ENCODE results near the gene PLEKHO1.

PLEKHO1 gene

DNA sequence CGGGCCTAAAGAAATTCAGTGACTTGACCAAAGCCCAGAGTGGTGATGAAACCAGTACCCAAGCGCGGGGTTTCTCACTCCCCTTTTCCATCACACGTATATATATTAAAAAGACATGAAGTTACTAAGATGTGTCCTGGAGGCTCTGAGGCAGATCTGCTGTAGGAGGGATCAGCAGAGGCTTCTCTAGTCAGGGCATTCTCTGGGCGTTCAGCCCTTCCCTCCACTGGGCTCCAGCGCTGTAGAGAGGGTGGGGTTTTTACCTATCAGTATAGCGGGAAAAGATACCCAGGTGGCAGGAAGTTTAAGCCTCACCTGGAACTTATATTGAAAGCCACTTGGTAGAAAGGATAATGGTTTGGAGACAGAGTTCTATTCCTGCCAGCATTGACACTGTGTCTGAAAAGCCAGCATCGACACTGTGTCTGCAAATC is 862 bp upstream of the PLEKHO1 start:
- DNase-seq (ENCODE audit: low read depth in 2 of 3, low spot score in 2 of 3) = no peak

DNA sequence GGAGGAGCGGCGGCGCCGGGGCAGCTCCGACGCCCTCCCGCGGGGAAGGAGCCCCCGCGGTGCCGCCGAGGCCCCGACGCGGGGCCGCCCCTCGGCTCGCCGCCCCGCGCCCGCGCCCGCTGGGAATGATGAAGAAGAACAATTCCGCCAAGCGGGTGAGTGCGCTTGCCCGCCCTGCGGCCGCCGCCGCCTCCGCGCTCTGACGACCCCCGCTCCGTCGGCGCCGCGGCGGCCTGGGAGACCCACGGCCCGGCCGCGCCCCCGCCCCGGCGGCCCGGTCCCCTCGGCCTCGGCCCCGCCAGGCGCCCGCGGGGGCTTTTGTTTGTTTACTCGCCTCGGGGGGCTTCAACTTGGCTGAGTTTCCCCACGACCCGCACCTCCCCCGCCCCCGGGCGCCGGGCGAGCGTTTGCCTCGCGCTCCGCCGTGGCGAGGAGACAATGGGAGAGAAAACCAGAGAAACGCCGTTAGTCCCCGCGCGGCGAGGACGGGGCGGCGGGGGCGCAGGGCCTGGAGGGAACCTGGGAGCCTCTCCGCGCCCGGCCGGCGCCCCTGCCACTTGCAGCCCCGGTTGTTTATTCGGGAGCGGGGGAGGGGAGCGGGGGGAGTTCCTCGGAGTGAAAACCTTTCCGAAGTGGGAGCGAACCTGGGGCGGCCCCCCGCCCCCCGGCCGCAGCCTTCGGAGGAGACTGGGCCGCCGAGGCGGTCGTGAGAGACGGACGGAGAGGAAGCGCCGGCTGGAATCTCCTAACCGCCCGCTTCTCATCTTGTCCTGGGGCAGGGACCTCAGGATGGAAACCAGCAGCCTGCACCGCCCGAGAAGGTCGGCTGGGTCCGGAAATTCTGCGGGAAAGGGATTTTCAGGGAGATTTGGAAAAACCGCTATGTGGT is 661 bp downstream of the PLEKHO1 start:
- no peak for DNase-seq (ENCODE audit: low read depth in 2 of 3, low spot score in 2 of 3)

DNA sequence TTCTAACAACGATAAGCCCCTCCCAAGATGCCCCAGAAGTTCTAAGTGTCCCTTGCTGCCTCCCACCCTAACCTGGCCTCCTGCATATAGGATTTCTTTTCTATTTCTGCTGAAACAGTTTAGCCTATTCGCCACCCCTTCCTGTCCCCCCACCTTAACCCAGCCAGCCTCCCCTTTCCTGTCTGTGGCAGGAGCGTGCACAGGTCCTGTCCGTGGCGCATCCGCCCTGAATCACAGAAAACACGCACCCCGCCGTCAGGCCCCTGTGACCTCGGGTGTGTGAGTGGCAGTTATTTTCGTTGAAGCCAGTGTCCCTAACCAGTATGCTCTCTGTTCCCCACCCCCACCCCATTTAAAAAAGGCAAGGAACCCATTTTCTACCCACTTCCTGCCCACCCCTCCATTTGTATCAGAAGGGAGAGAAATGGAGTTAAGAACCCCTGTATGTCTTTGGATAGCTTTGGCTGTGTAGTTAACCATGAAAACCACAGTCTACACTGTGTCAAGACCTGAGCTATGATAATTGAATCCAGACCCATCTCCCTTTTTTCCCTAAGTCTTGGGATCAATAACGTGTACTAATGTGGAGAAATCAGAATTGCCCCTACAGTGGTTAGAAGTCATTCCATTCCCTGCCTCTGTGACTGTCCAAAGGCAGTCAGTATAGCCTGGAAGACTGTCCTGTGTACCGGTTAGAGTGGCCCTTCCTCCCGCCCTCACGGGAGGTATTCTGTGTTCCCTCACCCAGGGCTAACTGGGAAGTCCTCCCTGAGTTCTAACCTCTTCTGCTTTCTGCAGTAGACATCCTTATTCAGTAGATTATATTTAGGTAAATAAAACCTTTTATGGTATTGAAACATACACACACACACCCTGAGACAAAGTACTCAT is 1.8 kb downstream of the PLEKHO1 start:
- DNase-seq (ENCODE audit: low read depth in 2 of 3, low spot score in 2 of 3) = no peak

DNA sequence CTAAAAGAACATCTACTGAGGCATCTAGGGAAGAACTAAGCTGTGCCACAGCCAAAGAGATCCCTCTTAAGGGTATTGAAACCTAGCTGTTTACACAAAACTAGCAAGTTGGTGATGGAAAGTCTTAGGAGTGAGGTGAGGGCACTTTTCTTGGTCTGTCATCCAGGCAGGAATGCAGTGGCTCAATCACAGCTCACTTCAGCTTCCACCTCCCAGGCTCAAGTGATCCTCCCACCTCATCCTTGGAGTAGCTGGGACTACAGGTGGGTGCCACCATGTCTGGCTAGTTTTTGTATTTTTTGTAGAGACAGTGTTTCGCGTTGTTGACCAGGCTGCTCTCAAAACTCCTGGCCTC is 2.4 kb downstream of the PLEKHO1 start:
- DNase-seq (ENCODE audit: low read depth in 2 of 3, low spot score in 2 of 3) = no peak

DNA sequence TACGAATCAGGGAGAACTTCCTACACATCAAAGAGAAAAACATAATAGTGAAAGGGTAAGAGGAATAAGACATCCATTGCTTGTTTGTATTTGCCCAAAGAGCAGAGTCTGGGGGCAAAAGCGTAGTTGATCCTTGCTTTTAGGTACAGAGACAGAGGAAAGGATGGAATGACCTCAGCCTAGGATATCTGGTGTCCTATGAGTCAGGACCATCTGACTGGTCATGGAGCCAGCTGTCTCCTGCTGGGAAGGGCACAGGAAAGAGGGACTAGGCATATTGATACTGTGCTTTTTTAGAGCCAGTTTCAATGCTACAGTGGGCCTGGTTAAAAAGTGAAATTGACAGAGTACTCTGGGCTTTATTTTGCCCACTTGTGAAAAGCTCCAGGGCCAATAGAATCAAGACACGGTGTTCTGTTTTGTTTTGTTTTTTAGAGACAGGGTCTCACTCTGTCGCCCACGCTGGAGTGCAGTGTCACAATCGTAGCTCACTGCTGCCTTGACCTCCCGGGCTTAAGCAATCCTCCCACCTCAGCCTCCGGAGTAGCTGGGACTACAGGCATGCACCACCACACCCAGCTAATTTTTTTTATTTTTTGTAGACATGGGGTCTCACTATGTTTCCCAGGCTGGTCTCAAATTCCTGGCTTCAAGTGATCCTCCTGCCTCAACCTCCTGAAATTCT is 3.2 kb downstream of the PLEKHO1 start:
- no peak for DNase-seq (ENCODE audit: low read depth in 2 of 3, low spot score in 2 of 3)

DNA sequence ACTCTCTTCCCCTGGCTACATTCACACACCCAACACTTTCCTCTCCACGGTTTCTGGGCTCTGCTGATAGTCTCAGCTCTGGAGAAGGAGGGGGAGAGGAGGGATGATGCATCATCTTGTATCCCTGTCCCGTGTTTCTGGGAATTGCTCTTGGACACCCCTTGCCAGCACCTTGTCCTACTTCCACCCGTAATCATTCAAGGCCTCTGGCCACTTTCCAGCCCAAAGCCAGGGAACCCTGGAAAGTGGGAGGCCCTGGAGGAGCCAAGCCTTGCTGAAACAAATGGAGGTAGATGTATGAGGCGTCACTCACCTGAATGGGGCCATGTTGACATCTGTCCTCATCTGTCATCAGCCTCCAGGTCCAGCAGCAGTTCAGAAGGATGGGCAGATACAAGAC is 4.4 kb downstream of the PLEKHO1 start:
- DNase-seq (ENCODE audit: low read depth in 2 of 3, low spot score in 2 of 3) = no peak

DNA sequence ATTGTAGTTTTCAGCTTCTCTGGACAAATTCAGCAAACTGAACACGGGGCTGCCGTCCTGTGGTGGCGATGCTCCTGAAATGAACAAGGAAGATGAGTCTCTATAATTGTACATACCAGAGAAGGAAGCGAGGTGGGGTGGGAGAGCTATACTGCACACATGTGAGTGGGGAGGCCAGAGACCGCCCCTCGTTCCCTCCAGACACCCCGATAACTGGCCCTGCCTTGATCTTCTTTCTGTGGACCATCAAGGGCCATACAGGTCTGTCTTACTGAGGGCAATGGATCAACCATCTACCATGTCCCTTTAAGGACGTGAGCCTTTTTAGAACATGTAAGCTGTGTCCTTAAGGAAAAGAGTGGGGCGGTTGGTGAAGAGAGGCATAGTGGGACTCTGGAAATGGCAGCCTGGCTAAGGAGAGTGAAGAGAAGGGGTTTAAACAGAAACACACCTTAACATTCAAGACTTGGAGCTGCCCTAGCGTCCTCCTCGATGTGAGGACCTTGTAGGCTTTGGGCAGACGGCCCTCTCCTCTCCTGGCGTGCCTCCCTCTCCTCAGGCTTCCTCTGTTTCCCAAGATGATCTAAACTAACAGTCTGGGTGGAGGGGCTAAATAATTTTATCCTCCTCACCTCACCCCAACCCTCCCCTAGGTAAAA is 5.8 kb downstream of the PLEKHO1 start:
- no peak for DNase-seq (ENCODE audit: low read depth in 2 of 3, low spot score in 2 of 3)

DNA sequence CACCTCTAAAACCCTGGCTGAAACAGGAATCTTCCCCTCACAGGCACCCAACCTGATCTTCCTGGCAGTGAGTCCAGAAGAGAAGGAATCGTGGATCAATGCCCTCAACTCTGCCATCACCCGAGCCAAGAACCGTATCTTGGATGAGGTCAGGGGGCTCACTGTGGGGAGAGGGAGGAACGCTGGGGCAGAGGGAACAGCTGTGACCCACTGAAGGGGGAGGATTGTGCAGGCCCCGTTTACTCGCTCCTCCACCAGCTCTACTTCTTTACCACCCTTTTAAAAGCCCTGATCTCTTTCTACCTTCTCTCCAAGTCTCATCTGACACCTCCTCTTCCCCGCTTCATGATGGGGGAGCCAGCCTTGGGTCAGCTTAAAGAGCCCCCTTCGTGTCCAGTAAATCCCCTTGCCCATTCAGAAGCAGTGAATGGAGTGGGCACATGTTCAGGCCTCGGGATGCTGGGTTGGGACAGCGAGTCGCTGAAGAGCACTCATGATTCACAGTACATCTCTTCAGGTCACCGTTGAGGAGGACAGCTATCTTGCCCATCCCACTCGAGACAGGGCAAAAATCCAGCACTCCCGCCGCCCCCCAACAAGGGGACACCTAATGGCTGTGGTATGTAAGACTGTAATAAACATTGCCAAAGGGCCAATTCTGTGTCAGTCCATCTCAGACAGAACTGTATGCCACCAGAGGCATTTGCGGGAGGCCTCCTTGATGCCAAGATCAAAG is 7.3 kb downstream of the PLEKHO1 start:
- DNase-seq (ENCODE audit: low read depth in 2 of 3, low spot score in 2 of 3) = no peak

DNA sequence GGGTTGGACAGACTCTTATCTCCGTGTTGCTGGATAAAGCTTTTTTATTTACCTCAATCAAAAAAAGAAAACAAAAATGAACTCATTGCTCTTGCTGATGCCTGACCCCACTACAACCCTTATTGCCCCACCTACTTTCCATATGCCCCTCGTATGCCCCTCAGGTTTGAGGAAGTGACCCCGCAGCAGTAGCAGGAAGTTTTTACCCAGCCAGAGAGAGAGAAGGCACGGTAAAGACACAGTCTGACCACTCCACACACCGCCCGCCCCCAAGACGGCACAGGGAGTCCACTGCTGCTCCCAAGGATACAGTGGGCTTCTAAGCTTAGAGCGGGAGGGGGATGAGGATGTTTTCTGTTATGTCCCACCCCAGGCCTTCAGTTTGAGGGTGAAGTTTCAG is 9.8 kb downstream of the PLEKHO1 start:
- no peak for DNase-seq (ENCODE audit: low read depth in 2 of 3, low spot score in 2 of 3)

DNA sequence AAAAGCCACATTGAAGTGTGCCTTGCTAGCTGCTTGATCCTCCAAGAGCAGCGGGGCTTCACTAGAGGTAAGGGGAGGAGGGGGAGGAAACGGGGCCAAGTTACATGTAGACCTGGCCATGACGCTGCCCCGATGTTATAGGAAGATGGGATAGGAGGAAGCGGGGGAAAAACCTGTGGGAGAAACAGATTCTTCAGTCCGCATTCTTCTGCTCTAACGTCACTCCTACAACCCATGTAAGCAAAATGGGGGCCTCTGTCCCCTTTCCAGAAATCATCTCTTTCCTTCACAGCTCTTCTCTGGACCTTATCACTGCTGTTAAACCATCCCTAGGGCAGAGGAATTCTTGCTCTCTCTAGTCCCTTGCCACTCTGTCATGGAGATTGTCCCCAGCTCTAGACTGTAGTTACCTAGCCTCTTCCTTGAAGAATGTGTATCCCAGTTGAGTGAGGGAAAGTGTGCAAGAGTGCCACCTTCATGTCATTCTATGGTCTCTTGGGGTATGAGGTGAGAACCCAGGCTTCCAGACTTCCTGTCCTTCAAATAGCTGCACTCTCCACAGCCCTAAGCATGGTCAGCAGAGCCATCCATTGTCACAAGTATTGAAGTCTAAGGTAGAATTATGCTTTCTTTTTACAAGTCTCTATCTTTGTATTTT is 11.4 kb downstream of the PLEKHO1 start:
- DNase-seq (ENCODE audit: low read depth in 2 of 3, low spot score in 2 of 3) = no peak

DNA sequence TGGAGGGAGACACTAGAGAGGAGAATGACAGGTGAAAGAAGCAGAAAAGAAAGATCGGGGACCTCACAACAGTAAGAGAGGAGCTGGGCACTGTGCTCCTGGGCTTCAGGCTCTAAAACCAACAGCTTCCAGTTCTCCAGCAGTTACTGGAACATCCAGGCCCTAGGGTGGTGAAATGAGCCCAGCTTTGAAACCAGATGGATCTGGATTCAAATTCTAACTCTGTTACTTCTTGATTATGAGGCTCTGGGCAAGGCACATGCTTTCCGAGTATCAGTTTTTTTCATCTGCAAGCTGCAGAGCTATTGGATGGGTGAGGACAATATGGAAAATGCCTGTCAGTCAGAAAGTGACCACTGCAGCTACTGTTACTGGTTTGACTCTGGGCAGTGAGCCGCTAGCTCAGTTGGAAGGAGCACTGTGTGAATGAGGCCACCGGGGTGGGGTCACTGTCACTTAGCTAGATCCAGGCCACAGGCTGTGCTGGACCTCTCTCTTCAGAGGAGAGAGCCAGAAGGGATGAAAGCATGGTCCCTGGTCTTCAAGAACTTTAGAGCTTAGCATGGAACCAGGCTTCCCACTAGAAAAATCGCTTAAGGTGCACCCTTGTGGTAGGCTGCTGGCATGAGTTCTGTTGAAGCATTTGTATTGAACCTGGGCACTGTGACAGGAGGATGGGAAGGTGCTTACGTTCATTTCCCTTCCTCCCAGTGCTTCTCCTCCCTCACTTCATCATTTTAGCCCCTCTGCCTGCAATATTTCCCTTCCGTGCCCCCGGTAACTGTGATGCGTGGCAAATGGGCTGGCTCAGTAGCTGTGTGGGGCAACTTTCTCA is 12.2 kb downstream of the PLEKHO1 start:
- DNase-seq (ENCODE audit: low read depth in 2 of 3, low spot score in 2 of 3) = no peak

DNA sequence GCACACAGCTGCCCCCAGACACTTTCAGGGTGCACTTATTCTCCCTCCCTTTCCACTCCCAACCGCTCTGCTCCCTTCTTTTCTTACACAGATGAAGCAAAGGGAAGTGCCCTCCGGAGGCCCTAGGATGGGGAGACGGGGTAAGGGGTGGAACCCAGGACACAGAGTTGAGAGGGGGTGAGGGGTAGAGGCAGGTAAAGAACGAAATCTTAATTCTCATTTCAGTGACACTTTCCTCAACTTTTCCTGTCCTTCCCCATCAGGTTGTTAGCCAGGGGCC is 12.8 kb downstream of the PLEKHO1 start:
- DNase-seq (ENCODE audit: low read depth in 2 of 3, low spot score in 2 of 3) = no peak

DNA sequence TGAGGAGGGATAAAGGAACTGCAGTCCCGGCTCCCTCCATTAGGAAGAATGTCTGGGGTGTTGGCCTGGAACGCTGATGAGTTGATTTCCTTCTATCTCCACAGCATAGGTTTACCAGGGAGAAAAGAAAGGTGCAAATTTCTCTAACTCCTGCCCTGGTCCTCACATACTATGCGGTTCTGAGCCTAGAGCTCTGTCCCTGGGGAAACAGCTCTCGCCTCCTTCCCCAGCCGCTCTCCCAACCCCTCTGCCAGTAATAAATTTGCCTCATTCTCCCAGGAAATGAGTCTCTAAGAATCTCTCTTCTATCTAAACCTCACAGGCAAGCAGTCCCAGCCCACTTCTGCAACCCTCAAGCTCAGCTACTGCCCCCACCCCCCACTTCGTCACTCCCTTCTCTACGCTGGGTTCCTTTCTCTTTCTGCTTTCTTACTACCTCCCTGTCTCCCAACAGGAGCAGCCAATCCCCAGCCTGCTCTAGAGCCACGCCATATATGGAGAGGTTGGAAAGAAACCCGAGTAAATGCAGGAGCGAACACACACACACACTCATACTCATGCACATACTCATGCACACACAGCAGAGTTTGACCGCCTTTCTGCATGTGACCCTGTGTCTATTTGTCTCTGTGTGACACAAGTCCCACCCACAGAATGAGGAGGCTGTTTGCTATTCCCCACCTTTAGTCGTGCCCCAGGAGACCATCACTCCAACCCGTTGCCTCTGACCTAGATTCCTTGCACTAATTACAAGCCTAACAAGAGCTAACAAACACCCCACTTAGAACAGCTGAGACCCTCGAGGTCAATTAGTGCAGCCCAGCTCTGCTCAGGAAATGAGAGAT is 13.4 kb downstream of the PLEKHO1 start:
- no peak for DNase-seq (ENCODE audit: low read depth in 2 of 3, low spot score in 2 of 3)

DNA sequence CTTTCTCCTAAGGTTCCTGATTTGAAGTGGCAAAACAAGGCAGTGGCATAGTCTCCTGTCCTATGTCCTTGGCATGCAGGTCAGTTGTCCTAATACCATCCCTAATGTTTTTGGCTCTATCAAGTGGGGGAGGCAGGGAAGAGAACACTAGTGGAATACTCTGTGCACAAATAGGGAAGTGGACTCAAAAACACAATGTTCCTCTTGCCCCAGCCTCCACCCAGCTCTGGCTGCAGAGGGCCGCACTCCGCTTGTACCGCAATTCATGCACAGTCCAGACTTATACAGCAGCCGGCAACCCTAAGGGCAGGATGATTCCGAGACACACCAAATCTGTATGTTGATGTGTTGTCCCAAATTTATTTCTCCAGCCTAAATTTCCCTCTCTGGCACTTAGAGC is 14.5 kb downstream of the PLEKHO1 start:
- DNase-seq (ENCODE audit: low read depth in 2 of 3, low spot score in 2 of 3) = no peak

DNA sequence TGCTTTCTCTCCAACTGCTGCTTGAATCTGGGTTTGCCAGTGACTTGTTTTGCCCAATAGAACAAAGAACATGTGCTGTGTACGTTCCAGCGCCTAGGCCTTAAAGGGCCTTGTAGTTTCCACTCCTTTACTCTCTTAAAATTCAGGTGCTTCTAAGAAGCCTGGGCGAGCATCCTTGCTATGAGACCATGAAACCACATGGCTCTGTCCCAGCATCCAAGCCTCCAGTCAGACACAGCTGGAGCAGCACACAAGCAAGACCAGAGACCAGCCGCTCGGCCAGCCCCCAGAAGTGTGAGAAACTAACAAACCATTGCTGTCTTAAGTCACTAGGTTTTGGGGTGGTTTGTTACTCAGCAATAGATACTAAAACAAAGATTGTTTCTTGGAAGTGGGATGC is 15.1 kb downstream of the PLEKHO1 start:
- no peak for DNase-seq (ENCODE audit: low read depth in 2 of 3, low spot score in 2 of 3)

DNA sequence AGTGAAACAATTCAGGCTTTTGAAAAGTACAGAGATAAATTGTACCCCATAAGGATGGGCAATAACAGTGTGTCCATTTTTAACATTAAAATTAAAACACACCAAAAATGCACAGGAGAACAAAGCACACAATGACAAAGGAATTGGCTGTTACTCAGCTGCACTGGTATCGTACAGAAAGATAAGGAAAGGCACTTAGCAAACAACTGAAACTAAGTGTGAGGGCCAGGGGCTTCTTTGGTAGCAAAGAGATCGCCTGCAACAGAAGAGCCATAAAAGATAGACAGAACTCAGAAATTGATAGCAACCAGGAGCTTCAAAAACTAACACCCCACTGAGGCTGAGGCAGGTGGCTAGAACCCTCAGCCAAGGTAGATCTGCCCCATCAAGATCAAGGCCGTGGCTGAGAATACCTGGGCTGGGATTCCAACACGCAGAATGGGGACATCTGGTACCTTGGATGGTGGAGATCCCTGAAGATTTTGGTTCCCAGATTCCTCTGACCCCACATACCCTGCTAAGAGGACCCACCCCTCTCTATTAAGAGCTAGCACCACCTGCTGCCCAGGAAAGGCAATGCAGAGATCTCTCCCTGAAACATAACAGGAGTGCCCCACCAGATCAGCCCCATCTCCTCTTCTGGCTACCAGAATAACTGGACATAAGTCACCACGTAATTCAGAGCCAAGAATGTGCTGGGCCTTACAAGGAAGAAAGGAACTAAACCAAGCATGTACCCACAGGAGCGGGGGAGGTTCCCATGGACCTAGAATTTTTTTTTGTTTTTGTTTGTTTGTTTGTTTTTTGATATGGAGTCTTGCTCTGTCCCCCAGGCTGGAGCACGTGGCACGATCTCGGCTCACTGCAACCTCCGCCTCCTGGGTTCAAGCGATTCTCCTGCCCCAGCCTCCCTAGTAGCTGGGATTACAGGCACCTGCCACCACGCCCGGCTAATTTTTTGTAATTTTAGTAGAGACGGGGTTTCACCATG is 16.2 kb downstream of the PLEKHO1 start:
- DNase-seq (ENCODE audit: low read depth in 2 of 3, low spot score in 2 of 3) = no peak

DNA sequence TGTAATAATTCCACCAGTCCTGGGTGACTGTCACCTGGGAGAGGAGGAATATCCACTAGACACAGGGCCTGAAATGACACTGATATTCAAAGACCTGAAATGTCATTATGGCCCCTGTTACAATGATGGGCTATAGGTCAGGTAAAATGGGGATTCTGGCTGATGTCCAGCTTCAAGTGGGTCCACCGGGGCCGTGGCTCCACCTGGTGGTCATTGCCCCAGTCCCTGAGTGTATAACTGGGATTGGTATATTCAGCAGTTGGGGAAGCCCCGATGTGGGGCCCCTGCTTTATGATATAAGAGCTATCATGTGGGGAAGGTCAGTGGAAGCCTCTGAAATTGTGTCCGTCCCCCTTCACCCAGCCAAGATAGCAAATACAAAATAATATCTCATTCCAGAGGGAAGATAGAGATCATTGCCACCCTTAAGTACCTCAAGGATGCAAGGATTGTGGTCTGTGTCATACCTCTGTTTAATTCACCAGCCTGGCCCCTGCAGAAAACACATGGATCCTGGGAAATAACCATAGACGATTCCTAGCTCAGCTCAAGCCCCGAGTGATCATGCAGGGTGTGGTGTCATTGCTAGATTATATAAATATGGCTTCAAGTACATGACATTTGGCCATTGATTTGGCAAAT is 19.4 kb downstream of the PLEKHO1 start:
- no peak for DNase-seq (ENCODE audit: low read depth in 2 of 3, low spot score in 2 of 3)
